ENCODE results near the gene SMPDL3A. TPM values are rescaled to one million over a fixed set of nuclear protein-coding genes. Genes with fewer than 3 reads are reported as not detected.

SMPDL3A gene
- total and polyA plus RNA-seq, 2 of the 13 experiments (the other 11 are each of a cell fraction or from before 2014, with no cell fraction given) = 7.8 to 17.3 TPM

- TF ChIP-seq HMGXB4 (CRISPR knock-in tag; IDR thresholded peaks at IDR 0.05; ENCODE audit: borderline replicate concordance in 1 of 2, low read depth in 1 of 2) (peak in 1 of 2 experiments; percentile 47; a peak in 3 of 4 replicates), ZNF34 (CRISPR knock-in tag; IDR thresholded peaks at IDR 0.05; ENCODE audit: borderline replicate concordance) (0 out of 2 replicates have a peak, but pooled peaks have one; percentile 23), USF2 (IDR thresholded peaks at IDR 0.05; ENCODE audit: low read depth, low read length) (no peak), USF2 (CRISPR knock-in tag; IDR thresholded peaks at IDR 0.05; ENCODE audit: borderline replicate concordance) (no peak), ZNF547 (CRISPR knock-in tag; IDR thresholded peaks at IDR 0.05) (no peak), SMAD1 (CRISPR knock-in tag; IDR thresholded peaks at IDR 0.05; ENCODE audit: borderline replicate concordance, low read depth) (no peak), SP2 (CRISPR knock-in tag; IDR thresholded peaks at IDR 0.05) (no peak), ZBTB42 (CRISPR knock-in tag; IDR thresholded peaks at IDR 0.05) (no peak), FUBP1 (CRISPR knock-in tag; IDR thresholded peaks at IDR 0.05; ENCODE audit: borderline replicate concordance) (0 out of 2 replicates have a peak, but pooled peaks have one; percentile 22), FOXO1 (CRISPR knock-in tag; IDR thresholded peaks at IDR 0.05) (peak; percentile 73), SP140L (CRISPR knock-in tag; IDR thresholded peaks at IDR 0.05; ENCODE audit: borderline replicate concordance) (peak; percentile 41; the same call in 1 of the 2 replicates), ZNF616 (CRISPR knock-in tag; IDR thresholded peaks at IDR 0.05; ENCODE audit: low read depth) (no peak), BRCA1 (CRISPR knock-in tag; IDR thresholded peaks at IDR 0.05) (no peak; the same call in 1 of the 2 replicates), MYNN (CRISPR knock-in tag; IDR thresholded peaks at IDR 0.05; ENCODE audit: low read depth) (0 out of 2 replicates have a peak, but pooled peaks have one; percentile 43), ZMYM2 (CRISPR knock-in tag; IDR thresholded peaks at IDR 0.05) (no peak), ZNF556 (CRISPR knock-in tag; IDR thresholded peaks at IDR 0.05; ENCODE audit: borderline replicate concordance) (peak; percentile 20; the same call in 1 of the 2 replicates), SUZ12 (IDR thresholded peaks at IDR 0.05; ENCODE audit: low read depth, low read length) (no peak), ZNF468 (CRISPR knock-in tag; IDR thresholded peaks at IDR 0.05) (no peak), HOXA9 (CRISPR knock-in tag; IDR thresholded peaks at IDR 0.05; ENCODE audit: borderline replicate concordance) (no peak), PRPF4 (IDR thresholded peaks at IDR 0.05; ENCODE audit: low read depth, low read length, poor library complexity, severe bottlenecking) (no peak), SATB2 (CRISPR knock-in tag; IDR thresholded peaks at IDR 0.05) (0 out of 2 replicates have a peak, but pooled peaks have one; percentile 21)
Observed at GRCh38 chr6:122790423-122791309, 1.6 kb downstream of the SMPDL3A start (continued).
